ENCODE measurements around the gene APH1A. TPM values are rescaled to one million over a fixed set of nuclear protein-coding genes. Genes with fewer than 3 reads are reported as not detected.

APH1A gene
- total and polyA plus RNA-seq, 2 of the 13 experiments (the other 11 are each of a cell fraction or from before 2014, with no cell fraction given) = 114 to 130 TPM

- TF ChIP-seq REXO4 (CRISPR knock-in tag; IDR thresholded peaks at IDR 0.05; ENCODE audit: borderline replicate concordance) (no peak), E2F5 (CRISPR knock-in tag; conservative IDR thresholded peaks at IDR 0.05) (no peak), ZNF253 (CRISPR knock-in tag; IDR thresholded peaks at IDR 0.05; ENCODE audit: borderline replicate concordance) (no peak), SMAD3 (CRISPR knock-in tag; IDR thresholded peaks at IDR 0.05) (no peak), ZKSCAN1 (IDR thresholded peaks at IDR 0.05; ENCODE audit: low read length) (no peak), MXI1 (IDR thresholded peaks at IDR 0.05; ENCODE audit: borderline replicate concordance, low read depth, low read length) (peak; percentile 70; the same call in 1 of the 3 replicates), ZNF839 (CRISPR knock-in tag; IDR thresholded peaks at IDR 0.05; ENCODE audit: borderline replicate concordance) (0 out of 2 replicates have a peak, but pooled peaks have one; percentile 28), FOSL1 (CRISPR knock-in tag; IDR thresholded peaks at IDR 0.05; ENCODE audit: borderline replicate concordance) (no peak), ZNF12 (CRISPR knock-in tag; IDR thresholded peaks at IDR 0.05) (no peak), ZNF784 (CRISPR knock-in tag; IDR thresholded peaks at IDR 0.05; ENCODE audit: borderline replicate concordance) (no peak), RFX1 (IDR thresholded peaks at IDR 0.05) (no peak), FOXA1 (IDR thresholded peaks at IDR 0.05) (no peak), FOXA1 (CRISPR knock-in tag; IDR thresholded peaks at IDR 0.05) (no peak), PAF1 (CRISPR knock-in tag; IDR thresholded peaks at IDR 0.05) (no peak), BCLAF1 (IDR thresholded peaks at IDR 0.05) (no peak), ZNF709 (CRISPR knock-in tag; IDR thresholded peaks at IDR 0.05) (0 out of 2 replicates have a peak, but pooled peaks have one; percentile 64), GABPB1 (CRISPR knock-in tag; IDR thresholded peaks at IDR 0.05) (peak; percentile 97), U2AF2 (IDR thresholded peaks at IDR 0.05; ENCODE audit: low read depth, low read length) (no peak), ZBTB7B (CRISPR knock-in tag; IDR thresholded peaks at IDR 0.05) (peak; percentile 78; the same call in 1 of the 2 replicates), IKZF1 (IDR thresholded peaks at IDR 0.05) (no peak), SKI (IDR thresholded peaks at IDR 0.05; ENCODE audit: partially characterized antibody) (no peak), TSC22D2 (CRISPR knock-in tag; IDR thresholded peaks at IDR 0.05; ENCODE audit: borderline replicate concordance) (no peak), ZNF598 (CRISPR knock-in tag; IDR thresholded peaks at IDR 0.05; ENCODE audit: borderline replicate concordance) (no peak), ZNF816 (CRISPR knock-in tag; IDR thresholded peaks at IDR 0.05; ENCODE audit: borderline replicate concordance) (no peak), RCOR2 (CRISPR knock-in tag; IDR thresholded peaks at IDR 0.05) (no peak), NFYB (CRISPR knock-in tag; IDR thresholded peaks at IDR 0.05) (peak; percentile 78), ZBTB2 (CRISPR knock-in tag; IDR thresholded peaks at IDR 0.05; ENCODE audit: low read depth) (peak; percentile 46; the same call in 1 of the 2 replicates), MIXL1 (CRISPR knock-in tag; IDR thresholded peaks at IDR 0.05) (peak; percentile 31; the same call in 1 of the 2 replicates)
Observed at GRCh38 chr1:150268705-150269403, at the start of gene APH1A (continued).

Data from HepG2 (cell line).